VCaP (cell line): Measurements from ENCODE around the gene COPE.

ENCODE experiments used
- H3K27ac ChIP-seq: fragments of 450-650 bp; 2 replicates; pipeline ENCODE4 v1.5.1; 2017
- TF ChIP-seq, protein P1 (sequence below): fragments of 450-650 bp; conservative IDR thresholded peaks from 2 replicates; pipeline ENCODE4 v1.5.1; 2017; ENCODE audit warnings: mild to moderate bottlenecking, moderate library complexity

The COPE gene

DNA sequence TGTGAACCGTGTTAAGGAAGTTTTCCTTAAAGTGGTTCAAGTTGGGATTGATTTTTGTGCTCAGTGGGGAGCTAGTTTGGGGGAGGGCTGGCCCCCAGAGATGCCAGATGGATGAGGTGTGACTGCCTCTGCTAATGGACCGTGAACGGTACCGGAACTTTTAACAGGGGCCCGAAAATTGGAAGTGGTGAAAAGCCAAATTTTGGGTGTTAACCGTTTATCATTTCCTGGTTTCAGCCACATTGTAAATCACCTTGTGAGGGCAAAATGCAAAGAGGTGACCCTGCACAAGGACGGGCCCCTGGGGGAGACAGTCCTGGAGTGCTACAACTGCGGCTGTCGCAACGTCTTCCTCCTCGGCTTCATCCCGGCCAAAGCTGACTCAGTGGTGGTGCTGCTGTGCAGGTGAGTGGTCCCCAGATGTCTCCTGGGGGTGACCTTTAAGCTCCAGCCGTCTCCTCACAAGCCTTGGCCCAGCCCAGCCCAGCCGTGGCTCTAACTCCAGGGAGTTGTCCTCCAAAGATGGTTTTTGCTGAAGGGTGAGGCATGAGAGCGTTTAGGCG, 69.3 kb downstream of the COPE start:
- TF ChIP-seq, protein P1, sequence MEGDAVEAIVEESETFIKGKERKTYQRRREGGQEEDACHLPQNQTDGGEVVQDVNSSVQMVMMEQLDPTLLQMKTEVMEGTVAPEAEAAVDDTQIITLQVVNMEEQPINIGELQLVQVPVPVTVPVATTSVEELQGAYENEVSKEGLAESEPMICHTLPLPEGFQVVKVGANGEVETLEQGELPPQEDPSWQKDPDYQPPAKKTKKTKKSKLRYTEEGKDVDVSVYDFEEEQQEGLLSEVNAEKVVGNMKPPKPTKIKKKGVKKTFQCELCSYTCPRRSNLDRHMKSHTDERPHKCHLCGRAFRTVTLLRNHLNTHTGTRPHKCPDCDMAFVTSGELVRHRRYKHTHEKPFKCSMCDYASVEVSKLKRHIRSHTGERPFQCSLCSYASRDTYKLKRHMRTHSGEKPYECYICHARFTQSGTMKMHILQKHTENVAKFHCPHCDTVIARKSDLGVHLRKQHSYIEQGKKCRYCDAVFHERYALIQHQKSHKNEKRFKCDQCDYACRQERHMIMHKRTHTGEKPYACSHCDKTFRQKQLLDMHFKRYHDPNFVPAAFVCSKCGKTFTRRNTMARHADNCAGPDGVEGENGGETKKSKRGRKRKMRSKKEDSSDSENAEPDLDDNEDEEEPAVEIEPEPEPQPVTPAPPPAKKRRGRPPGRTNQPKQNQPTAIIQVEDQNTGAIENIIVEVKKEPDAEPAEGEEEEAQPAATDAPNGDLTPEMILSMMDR: no peak
- H3K27ac ChIP-seq: peak overlapping the region; percentile 99
